Measurements from ENCODE around the gene CCNG2.

Gene CCNG2

GRCh38 chr4:77194989-77195388 lies 38.0 kb downstream of the CCNG2 start:
- in situ Hi-C loops (cut with HindIII; ENCODE audit: low sequenced_read_pairs) = no loop called here
- DNase-seq (ENCODE audit: low read depth) = no peak
- H3K4me3 ChIP-seq (ENCODE audit: low read depth, low read length) = no peak overlapping the region
- TF ChIP-seq, protein P1, sequence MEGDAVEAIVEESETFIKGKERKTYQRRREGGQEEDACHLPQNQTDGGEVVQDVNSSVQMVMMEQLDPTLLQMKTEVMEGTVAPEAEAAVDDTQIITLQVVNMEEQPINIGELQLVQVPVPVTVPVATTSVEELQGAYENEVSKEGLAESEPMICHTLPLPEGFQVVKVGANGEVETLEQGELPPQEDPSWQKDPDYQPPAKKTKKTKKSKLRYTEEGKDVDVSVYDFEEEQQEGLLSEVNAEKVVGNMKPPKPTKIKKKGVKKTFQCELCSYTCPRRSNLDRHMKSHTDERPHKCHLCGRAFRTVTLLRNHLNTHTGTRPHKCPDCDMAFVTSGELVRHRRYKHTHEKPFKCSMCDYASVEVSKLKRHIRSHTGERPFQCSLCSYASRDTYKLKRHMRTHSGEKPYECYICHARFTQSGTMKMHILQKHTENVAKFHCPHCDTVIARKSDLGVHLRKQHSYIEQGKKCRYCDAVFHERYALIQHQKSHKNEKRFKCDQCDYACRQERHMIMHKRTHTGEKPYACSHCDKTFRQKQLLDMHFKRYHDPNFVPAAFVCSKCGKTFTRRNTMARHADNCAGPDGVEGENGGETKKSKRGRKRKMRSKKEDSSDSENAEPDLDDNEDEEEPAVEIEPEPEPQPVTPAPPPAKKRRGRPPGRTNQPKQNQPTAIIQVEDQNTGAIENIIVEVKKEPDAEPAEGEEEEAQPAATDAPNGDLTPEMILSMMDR (IDR thresholded peaks at IDR 0.05; ENCODE audit: low read depth, low read length, missing control alignments) = no peak

DNA sequence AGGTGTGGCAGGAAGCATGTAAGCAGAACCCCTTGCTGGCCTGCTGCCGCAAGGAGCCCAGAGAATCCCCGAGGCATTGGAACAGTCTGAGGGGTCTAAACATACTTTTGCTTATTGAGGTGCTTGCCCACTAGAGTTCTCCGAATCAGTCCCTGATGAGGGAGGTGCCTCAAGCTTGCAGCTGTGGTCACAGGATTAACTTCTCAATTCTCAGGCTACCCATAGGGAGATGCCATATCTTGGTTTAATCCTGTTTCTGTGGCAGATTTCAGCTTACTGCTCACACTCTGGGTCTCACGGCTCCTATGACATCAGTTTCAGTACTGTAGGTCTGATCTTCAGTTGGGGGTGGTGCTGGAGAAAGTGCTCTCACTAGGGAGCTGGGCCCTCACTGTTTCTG lies 39.9 kb downstream of the CCNG2 start:
- TF ChIP-seq, protein P1 (IDR thresholded peaks at IDR 0.05; ENCODE audit: low read depth, low read length, missing control alignments) = no peak
- H3K4me3 ChIP-seq (ENCODE audit: low read depth, low read length) = no peak overlapping the region
- in situ Hi-C loops (cut with HindIII; ENCODE audit: low sequenced_read_pairs) = no loop called here
- no peak for DNase-seq (ENCODE audit: low read depth)

GRCh38 chr4:77197361-77197760 lies 40.4 kb downstream of the CCNG2 start:
- no peak for DNase-seq (ENCODE audit: low read depth)
- TF ChIP-seq, protein P1 (IDR thresholded peaks at IDR 0.05; ENCODE audit: low read depth, low read length, missing control alignments) = no peak
- H3K4me3 ChIP-seq (ENCODE audit: low read depth, low read length) = no peak overlapping the region
- in situ Hi-C loops (cut with HindIII; ENCODE audit: low sequenced_read_pairs) = no loop called here

GRCh38 chr4:77197831-77198230 lies 40.8 kb downstream of the CCNG2 start:
- no peak for DNase-seq (ENCODE audit: low read depth)
- TF ChIP-seq, protein P1 (IDR thresholded peaks at IDR 0.05; ENCODE audit: low read depth, low read length, missing control alignments) = no peak
- in situ Hi-C loops (cut with HindIII; ENCODE audit: low sequenced_read_pairs) = no loop called here
- H3K4me3 ChIP-seq (ENCODE audit: low read depth, low read length) = no peak overlapping the region

- in situ Hi-C loops (cut with HindIII; ENCODE audit: low sequenced_read_pairs) = no loop called here
- no peak for DNase-seq (ENCODE audit: low read depth)
- TF ChIP-seq, protein P1 (IDR thresholded peaks at IDR 0.05; ENCODE audit: low read depth, low read length, missing control alignments) = no peak
- H3K4me3 ChIP-seq (ENCODE audit: low read depth, low read length) = no peak overlapping the region
Observed at GRCh38 chr4:77199276-77199675, 42.3 kb downstream of the CCNG2 start.

DNA sequence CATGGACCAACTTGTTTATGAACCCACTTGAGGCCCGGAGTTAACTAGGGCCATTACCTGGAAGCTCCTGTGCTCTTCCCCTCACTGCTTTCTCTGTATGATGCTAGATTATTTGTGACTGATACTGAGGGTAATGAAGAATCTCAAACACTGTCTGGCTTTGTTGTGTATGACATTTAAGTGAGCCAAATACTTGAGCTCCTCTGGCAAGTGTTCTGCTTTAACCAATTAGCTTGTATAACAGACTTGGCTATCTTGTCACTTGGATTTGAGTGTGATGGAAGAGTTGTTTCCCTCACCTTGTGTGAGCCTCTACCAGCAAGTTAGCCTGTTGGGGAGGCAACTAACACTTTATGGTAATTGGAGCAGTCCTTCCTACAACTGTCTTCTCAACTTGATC lies 42.7 kb downstream of the CCNG2 start:
- no peak for DNase-seq (ENCODE audit: low read depth)
- TF ChIP-seq, protein P1 (IDR thresholded peaks at IDR 0.05; ENCODE audit: low read depth, low read length, missing control alignments) = no peak
- in situ Hi-C loops (cut with HindIII; ENCODE audit: low sequenced_read_pairs) = no loop called here
- no peak overlapping the region for H3K4me3 ChIP-seq (ENCODE audit: low read depth, low read length)

DNA sequence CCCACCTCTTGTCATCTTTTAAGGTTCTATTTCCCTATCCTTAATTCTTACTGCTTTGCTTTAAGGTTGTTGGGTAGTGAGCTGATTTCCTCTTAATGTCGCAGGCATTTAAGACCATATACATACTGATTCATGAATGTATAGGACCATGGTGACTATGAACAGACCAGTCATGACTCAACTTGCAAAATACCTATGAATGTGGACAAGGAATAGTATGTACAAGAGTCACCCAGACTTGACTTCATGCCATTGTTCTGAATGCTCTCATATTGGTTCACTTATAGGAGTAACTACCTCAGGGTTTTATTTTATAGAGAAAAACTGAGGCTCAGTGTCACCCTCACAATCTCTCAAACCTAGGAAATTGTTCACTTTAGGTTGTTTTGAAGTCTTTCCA lies 44.3 kb downstream of the CCNG2 start:
- H3K4me3 ChIP-seq (ENCODE audit: low read depth, low read length) = no peak overlapping the region
- no peak for DNase-seq (ENCODE audit: low read depth)
- TF ChIP-seq, protein P1 (IDR thresholded peaks at IDR 0.05; ENCODE audit: low read depth, low read length, missing control alignments) = no peak
- in situ Hi-C loops (cut with HindIII; ENCODE audit: low sequenced_read_pairs) = no loop called here

All from astrocyte of the cerebellum (primary cell).